Measurements from ENCODE around the gene TCF25. TPM values are rescaled to one million over a fixed set of nuclear protein-coding genes. Genes with fewer than 3 reads are reported as not detected.

TCF25 gene
- total RNA-seq, 1 donor from 2014 or later = 82.6 TPM

DNA sequence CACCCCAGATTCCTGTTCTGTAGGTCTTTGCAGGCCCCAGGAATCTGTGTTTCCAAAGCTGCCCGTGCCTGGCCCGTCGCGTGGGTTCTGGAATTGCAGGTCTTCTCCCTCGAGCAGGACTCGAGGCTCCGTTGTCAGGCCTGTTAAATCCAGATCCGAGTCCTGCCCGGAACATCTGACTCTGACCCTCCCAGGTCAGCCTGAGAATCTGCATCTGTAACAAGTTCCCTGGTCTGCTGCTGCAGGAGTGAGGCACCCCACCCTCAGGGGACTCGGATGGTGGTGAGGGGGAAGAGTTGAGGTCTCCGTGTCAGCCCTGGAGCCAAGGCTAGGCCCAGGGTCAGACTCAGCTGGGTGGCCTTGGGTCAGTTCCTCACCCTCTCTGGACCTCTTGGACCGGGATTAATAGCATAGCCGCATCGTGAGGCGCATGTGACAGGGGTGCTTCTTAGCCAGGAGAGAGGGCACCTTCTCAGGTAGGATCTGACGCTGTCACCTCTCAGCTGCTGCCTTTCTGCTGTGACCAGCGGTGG, 36.3 kb upstream of the TCF25 start:
- H3K36me3 ChIP-seq = no peaks in the 10 kb centered on the region
- intact Hi-C loops (cut with micrococcal nuclease) = no loop called here
- no peak for DNase-seq
- no peak overlapping the region for H3K4me3 ChIP-seq
- no peaks in the 10 kb centered on the region for H3K4me1 ChIP-seq
- H3K9me3 ChIP-seq (replicated peaks) = no peaks in the 10 kb centered on the region
- TF ChIP-seq, protein P1, sequence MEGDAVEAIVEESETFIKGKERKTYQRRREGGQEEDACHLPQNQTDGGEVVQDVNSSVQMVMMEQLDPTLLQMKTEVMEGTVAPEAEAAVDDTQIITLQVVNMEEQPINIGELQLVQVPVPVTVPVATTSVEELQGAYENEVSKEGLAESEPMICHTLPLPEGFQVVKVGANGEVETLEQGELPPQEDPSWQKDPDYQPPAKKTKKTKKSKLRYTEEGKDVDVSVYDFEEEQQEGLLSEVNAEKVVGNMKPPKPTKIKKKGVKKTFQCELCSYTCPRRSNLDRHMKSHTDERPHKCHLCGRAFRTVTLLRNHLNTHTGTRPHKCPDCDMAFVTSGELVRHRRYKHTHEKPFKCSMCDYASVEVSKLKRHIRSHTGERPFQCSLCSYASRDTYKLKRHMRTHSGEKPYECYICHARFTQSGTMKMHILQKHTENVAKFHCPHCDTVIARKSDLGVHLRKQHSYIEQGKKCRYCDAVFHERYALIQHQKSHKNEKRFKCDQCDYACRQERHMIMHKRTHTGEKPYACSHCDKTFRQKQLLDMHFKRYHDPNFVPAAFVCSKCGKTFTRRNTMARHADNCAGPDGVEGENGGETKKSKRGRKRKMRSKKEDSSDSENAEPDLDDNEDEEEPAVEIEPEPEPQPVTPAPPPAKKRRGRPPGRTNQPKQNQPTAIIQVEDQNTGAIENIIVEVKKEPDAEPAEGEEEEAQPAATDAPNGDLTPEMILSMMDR (IDR thresholded peaks at IDR 0.05; ENCODE audit: borderline replicate concordance) = no peak
- no peak overlapping the region for H3K27ac ChIP-seq (replicated peaks)
- peaks cover 7% of the 10 kb centered on the region for H3K27me3 ChIP-seq (ENCODE audit: low read depth)

GRCh38 chr16:89841275-89841674, 32.1 kb upstream of the TCF25 start:
- DNase-seq = no peak
- TF ChIP-seq, protein P1 (IDR thresholded peaks at IDR 0.05; ENCODE audit: borderline replicate concordance) = no peak
- Histone ChIP-seq H3K4me1 (no peaks in the 10 kb centered on the region), H3K36me3 (no peaks in the 10 kb centered on the region), H3K27ac (replicated peaks) (no peak overlapping the region), H3K27me3 (ENCODE audit: low read depth) (peaks cover 24% of the 10 kb centered on the region), H3K4me3 (no peak overlapping the region), H3K9me3 (replicated peaks) (no peaks in the 10 kb centered on the region)
- intact Hi-C loops (cut with micrococcal nuclease) = no loop called here

DNA sequence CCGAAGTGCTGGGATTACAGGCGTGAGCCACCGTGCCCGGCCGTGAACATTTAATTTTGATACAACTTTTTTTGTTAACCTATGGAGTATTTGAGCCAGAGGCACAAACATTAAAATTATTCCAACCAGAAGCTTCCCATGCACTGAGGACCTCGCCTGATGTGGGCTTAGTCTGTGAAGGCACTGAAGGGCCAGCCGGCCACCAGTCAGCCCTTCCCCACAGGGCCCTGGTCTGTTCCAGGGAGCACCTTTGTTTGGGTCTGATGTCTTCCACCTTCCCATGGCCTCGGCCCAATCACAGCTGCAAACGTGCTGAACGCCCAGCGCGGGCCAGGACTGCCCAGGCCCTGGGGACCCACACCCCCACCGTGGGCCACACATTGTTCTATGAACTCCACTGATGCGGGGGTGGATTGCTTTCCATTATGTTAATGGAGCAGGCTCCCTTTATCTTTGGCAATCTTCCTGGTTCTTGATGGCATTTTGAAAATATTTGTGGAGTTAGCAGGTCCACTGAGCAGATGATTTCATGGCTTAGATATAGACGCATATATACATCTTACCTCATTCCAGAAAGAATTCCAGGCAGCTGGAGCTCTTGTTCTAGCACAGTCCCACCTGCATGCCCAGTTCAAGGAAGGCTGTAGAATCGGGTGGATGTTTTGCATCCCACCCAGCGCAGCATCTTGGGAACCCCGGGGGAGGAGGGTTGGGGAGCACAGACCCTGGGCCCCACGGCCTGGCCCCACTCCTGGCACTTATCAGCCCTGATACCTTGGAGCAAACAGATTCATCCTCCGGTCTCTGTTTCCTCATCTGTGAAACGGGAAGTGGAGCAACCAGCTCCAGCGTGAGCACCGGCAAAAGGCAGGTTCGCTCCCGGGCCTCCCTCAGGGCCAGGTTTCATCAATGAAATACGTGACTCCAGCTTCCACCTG, 30.7 kb upstream of the TCF25 start:
- Histone ChIP-seq H3K27me3 (ENCODE audit: low read depth) (peaks cover 28% of the 10 kb centered on the region), H3K4me1 (peaks cover 6% of the 10 kb centered on the region), H3K4me3 (no peak overlapping the region), H3K27ac (replicated peaks) (no peak overlapping the region), H3K36me3 (no peaks in the 10 kb centered on the region), H3K9me3 (replicated peaks) (no peaks in the 10 kb centered on the region)
- no peak for DNase-seq
- intact Hi-C loops (cut with micrococcal nuclease) = no loop called here
- TF ChIP-seq, protein P1 (IDR thresholded peaks at IDR 0.05; ENCODE audit: borderline replicate concordance) = no peak

DNA sequence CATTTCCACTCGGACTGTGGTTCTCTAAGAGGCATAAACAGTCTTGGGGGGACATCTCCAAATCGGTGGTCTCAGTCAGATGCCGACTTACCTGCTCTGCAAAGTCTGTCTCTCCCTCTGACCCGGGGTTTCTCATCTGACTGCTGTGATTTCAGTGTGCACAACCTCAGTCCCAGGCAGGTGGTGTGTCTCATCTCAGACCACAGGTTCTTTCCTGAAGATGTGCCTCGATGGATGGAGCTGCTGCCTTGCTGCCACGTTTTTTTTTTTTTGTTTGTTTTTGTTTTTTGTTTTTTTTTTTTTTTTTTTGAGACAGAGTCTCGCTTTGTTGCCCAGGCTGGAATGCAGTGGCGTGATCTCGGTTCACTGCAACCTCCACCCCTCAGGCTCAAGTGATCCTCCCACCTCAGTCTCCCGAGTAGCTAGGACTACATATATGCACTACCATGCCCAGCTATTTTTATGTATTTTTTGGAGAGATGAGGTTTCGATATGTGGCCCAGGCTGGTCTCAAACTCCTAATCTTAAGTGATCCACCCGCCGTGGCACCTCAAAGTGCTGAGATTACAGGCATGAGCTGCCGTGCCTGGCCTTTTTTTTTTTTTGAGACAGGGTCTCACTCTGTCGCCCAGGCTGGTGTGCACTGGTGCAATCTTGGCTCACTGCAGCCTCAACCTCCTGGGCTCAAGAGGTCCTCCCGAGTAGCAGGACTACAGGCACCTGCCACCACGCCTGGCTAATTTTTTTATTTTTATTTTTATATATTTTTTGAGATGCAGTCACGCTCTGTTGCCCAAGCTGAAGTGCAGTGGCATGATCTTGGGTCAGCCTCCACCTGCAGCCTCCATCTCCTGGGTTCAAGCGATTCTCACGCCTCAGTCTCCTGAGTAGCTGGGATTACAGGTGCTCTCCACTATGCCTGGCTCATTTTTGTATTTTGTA, 29.7 kb upstream of the TCF25 start:
- Histone ChIP-seq H3K9me3 (replicated peaks) (no peaks in the 10 kb centered on the region), H3K27me3 (ENCODE audit: low read depth) (peaks cover 33% of the 10 kb centered on the region), H3K4me1 (peaks cover 10% of the 10 kb centered on the region), H3K36me3 (no peaks in the 10 kb centered on the region), H3K4me3 (no peak overlapping the region), H3K27ac (replicated peaks) (no peak overlapping the region)
- intact Hi-C loops (cut with micrococcal nuclease) = no loop called here
- TF ChIP-seq, protein P1 (IDR thresholded peaks at IDR 0.05; ENCODE audit: borderline replicate concordance) = no peak
- DNase-seq = no peak

DNA sequence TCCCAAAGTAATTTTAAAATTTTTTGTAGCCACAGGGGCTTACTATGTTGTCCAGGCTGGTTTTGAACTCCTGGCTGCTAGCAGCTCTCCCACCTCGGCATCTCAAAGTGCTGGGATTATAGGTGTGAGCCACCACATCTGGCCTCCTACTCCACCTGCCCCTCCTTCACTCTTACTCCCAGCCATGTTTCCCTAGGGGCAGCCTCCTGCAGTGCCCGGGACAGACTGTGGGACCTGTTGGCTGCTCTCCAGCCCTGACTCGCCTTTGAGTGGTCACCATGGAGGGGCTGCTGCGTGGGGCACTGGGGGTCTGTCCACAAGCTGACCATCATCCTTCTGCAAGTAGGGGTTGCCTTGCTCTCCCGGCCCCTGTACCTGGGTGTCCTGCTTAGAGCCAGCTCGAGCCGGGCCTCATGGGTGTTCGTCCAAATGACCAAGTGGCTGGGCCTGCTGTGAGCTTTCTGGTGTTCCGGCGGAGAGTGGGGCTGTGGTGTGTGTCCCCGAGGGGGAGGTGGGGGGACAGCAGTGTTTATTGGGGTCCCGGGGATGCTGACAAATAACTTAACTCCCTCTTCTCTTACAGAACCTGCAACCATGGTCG, 28.6 kb upstream of the TCF25 start:
- intact Hi-C loops (cut with micrococcal nuclease) = no loop called here
- Histone ChIP-seq H3K27ac (replicated peaks) (no peak overlapping the region), H3K27me3 (ENCODE audit: low read depth) (peaks cover 33% of the 10 kb centered on the region), H3K9me3 (replicated peaks) (no peaks in the 10 kb centered on the region), H3K4me3 (no peak overlapping the region), H3K36me3 (no peaks in the 10 kb centered on the region), H3K4me1 (peaks cover 10% of the 10 kb centered on the region)
- DNase-seq = no peak
- TF ChIP-seq, protein P1 (IDR thresholded peaks at IDR 0.05; ENCODE audit: borderline replicate concordance) = no peak

Measured in left ventricle myocardium inferior (tissue), 1 donor.